HG03558 (cell line): ENCODE measurements around the gene P2RX7.

Source experiments
- ATAC-seq: cut with Tn5 transposase; IDR thresholded peaks from one replicate; pipeline ENCODE4 v1.9.1; 2021; ENCODE audit warnings: moderate number of reproducible peaks; ENCODE audit not compliant: unreplicated experiment; ENCODE audit errors: extremely low read depth

Gene P2RX7

DNA sequence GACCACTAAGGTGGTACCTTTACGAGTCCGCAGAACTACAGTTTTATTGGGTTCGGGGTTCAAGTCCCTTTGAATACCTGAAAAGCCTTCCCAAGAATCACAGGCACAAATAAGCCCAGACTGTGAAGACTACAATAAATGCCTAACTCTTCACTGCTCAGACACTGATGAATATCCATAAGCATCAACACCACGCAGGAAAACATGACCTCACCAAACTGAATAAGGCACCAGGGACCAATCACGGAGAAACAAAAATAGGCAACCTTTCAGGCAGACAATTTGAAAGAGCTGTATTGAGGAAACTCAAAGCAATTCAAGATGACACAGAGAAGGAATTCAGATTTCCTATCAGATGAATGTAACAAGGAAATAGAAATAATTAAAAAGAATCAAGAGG lies 24.2 kb upstream of the P2RX7 start:
- ATAC-seq, result no peak

DNA sequence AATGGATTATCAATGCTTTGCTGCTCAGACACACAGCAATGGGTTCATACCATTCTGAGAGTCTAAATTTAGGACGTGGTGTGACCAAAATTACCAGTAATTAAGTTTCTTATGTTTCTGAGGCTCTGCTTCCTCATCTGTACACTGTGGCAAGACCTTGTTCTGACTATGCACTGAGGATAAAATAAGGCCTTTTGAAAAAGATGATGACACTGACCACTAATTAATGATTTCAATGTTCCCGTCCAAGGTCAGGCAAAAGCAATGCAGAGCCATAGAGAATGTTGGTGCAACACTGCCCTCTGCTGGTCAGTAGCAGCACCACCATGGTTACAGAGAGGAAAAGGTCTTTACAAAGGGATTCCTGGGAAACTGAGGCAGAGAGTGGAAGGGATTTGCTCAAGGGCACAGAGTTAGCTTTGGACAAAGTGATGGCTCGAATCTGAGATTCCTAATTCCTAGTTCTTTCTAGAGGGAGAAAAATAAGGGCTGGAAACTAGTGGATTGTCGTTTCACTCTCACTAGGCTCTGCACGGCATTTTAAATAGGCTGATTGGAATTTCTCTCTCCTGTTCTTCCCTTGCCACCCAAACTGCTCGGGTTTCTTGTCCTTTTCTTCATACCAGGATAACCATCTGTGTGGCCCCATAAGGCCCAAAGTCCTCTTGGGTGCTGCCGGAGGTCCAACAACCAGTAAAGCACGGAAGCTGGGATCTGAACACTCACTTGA lies 22.3 kb upstream of the P2RX7 start:
- no peak for ATAC-seq

DNA sequence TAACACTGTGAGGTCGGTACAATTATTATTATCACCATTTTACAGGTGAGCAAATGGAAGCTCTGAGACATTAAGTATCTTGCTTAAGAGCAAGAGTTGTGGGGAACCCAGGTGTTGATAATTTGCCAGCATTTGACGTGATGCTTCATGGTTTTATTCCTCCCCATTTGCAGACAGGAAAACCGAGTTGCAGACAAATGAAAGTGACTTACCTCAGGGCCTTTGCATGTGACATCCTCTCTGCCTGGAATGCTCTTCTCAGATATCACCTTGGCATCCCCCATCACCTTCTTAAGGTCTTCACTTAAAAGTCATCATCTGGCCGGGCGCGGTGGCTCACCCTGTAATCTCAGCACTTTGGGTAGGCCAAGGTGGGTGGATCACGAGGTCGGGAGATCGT lies 21.0 kb upstream of the P2RX7 start:
- ATAC-seq, result no peak

DNA sequence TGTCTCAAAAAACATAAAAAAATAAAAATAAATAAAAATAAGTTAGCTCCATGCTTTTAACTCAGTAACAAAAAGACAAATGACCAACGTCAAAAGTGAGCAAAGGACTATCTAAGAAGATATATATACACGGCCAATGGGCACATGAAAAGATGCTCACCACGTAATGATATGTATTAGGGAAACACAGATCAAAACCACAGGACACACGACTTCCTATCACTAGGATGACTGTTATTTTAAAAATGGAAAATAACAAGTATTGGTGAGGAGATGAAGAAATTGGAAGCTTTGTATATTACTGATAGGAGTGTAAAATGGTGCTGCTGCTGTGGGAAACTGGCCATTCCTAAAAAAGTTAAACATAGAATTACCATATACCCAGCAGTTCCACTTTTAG lies 20.2 kb upstream of the P2RX7 start:
- no peak for ATAC-seq

DNA sequence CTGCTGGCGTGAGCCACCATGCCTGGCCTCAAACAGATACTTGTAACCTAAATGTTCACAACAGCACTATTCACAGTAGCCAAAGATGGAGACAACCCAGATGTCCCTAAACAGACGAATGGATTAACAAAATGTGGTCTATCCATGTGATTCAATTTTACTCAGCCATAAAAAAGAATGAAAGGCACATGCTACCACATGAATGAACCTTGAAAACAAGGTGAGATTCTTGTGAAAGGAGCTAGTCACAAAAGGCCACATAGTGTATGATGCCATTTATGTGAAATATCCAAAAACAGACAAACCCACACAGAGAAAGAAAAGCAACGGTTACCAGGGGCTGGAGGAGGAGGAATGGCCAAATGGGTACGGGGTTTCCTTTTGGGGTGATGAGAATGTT lies 19.6 kb upstream of the P2RX7 start:
- ATAC-seq, result no peak

DNA sequence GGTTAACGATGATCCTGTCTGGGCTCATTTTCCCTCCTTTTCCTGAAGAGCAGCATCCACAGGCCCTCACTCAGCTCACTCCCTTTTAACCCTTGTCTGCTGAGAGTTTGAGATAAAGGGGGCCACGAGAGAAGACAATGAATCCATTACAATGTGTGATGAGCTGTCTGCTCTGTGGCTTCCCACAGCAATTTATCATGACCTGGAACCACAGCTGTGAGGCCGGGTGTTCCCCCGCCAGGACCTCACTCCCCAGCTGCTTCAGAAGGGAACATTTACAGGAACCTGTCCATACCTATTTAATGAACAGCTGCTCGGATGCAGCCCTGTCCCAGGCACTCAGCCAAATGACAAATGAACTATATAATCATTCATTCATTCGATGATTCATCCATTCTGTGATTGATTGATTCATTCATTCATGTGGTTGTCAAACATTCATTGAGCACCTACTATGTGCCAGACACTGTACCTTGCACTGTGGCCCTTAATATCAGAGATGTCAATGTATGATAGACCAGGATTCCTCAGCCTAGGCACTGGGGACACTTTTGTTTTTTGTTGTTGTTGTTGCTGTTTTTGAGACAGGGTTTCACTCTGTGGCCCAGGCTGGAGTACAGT lies 18.5 kb upstream of the P2RX7 start:
- no peak for ATAC-seq

DNA sequence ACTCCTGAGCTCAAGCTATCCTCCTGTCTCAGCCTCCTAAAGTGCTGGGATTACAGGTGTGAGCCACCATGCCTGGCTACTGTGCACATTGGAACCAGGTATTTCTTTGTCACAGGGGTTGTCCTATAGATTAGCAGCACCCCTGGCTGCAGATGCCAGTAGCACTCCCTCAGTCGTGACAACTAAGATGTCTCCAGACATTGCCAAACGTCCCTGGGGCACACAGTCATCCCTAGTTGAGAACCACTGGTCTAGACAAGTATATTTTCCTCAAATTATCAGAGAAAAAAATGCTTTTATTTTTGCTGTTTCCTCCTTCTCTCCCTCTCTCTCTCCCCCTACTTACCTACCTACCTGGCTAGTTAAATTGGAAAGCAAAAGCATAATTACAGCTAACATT lies 17.9 kb upstream of the P2RX7 start:
- ATAC-seq, result no peak

DNA sequence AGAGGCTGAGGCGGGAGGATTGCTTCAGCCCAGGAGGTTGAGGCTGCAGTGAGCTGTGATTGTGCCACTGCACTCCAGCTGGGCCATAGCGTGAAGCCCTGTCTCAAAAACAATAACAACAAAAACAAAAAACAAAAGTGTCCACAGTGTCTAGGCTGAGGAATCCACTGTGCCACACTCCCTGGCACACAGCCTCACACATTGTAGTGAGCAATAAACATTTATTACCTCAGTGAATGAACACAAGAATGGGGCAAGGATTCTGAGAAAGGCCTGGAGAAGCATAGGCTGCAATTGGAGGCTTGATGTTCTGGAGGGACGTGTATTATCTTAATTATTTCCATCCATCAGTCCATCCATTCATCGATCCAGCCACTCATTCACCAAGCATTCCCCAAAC lies 17.1 kb upstream of the P2RX7 start:
- ATAC-seq, result no peak

DNA sequence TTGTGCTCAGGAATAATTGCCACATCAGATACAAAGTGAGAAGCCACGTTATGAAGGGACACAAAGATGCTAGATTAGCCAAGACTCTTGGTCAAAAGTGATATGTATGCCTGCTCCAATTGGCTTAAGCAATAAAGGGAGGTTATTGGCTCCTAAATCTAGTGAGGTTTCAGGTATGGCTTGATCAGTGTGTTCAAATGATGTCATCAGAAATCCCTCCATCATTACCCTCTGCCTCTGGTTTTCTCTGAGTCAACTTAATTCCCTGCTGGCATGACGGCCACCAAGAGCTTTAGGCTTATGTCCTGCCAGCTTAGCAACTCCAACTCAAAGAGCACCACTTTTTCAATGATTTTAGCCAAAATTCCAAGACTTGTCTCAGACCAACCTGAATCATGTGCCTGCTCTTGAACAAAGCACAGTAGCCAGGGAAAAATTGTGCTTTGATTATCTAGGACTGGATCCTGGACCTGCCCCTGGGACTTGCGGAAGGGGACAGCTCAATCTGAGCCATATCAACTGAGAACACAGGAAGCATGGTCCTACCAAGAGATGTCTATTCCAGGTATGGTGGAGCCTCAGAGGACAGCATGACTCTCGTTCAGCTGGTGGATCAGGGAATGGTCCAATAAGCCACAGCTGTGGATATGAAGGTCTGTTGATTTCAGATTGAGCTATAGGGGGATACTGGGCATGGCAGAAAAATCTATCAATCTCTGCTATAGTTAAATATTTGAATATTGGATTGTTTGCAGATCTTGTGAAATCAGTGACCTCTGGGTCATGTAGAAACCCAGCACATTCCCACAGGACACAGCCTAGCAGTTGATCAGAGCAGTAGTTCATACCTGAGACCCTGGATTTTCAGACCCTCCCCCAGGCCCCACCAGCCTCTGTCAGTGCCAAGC lies 16.1 kb upstream of the P2RX7 start:
- ATAC-seq, result no peak

DNA sequence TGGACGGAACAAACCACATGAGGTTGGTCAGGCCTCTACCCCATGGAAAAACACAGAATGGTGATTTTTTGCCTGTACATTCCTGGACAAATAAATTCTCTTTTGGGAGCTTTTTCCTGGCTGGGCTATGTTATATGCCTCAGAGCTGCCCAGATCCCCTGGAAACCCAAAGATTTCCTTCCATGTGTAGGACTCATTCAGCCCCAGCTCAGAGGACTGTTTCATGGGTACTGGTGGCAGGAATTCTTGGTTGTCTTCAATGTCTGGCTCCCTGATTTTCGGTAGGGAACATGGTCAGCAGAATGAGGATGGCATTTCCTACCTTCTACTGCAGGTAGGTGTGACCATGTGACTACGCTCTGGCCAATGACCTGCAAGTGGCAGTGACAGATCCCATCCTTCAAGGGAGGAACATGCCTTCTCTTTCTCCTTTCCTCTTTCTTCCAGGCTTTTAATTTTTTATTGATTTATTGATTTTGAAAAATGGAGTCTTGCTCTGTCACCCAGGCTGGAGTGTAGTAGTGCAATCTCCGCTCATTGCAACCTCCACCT lies 15.4 kb upstream of the P2RX7 start:
- ATAC-seq, result no peak

DNA sequence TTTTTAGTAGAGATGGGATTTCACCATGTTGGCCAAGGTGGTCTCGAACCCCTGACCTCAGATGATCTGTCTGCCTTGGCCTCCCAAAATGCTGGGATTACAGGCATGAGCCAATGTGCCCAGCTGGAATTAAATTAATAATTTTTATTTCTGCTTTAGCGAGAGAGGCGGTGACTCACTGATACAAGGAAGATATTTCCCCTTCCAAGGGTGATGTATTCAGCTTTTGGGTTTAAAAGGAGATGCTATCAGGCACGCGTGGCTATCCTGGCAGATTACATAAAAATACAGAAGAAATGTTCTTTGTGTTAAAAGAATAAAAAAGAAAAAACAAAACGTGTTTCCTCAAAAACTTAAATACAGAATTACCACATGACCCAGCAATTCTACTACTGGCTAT lies 12.4 kb upstream of the P2RX7 start:
- ATAC-seq, result no peak

DNA sequence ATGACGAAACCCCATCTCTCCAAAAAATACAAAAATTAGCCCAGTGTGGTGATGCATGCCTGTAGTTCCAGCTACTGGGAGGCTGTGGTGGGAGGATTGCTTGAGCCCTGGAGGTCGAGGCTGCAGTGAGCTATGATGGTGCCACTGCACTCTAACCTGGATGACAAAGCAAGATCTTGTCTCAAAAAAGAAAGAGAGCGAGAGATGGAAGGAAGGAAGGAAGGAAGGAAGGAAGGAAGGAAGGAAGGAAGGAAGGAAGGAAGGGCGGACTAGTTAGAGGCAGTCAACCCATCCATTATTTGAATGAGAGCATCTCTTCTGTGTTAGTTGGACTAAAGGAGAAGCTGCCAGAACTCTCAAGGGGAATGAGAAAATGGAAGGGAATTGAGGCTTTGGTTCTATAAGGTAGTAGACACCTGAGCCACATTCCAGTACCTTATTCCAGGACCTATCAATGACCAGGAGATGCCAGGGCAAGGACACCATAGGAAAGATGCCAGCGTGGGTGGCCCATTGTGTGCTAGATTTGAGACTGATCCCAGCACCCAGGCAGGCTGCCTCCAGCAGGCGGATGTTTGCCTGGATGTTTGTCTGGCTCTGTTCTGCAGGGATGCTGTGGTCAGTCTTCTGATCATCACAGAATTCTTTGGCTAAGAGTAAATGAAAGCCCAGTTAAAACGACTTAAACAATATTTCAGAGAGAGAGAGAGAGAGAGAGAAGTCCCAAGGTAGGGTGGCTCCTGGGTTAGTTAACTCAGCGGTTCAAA lies 11.5 kb upstream of the P2RX7 start:
- ATAC-seq, result no peak

DNA sequence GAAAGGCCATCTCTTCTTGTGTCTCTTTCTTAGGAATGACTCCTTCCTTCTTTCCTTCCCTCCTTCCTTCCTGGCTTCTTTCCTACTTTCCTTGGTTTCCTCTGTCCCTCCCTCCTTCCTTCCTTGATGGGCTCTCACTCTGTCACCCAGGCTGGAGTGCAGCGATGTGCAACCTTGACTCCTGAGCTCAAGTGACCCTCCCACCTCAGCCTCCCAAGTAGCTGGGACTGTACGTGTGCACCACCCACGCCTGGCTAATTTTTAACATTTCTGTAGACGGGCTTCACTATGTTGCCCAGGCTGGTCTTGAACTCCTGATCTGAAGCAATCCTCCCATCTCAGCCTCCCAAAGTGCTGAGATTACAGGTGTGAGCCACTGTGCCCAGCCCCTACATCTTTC lies 10.9 kb upstream of the P2RX7 start:
- ATAC-seq, result no peak

DNA sequence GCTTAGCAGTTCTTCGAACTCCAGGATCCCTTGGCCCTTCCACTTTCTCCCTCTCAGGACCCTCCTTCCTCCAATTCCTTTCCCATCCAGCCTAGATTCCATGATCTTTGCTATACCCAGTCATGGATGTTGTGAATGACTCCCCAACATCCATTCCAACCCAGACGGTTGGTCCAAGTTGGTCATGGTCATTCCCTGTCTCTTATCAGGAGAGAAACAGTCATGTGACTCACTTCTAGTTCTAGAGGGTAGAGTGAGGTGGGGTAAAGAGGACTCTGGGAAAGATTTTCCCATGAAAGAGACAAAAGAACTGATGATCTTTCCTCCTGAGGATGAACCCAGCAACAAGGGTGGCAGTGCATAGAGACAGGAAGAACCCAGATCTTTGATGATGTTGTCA lies 9.2 kb upstream of the P2RX7 start:
- no peak for ATAC-seq

DNA sequence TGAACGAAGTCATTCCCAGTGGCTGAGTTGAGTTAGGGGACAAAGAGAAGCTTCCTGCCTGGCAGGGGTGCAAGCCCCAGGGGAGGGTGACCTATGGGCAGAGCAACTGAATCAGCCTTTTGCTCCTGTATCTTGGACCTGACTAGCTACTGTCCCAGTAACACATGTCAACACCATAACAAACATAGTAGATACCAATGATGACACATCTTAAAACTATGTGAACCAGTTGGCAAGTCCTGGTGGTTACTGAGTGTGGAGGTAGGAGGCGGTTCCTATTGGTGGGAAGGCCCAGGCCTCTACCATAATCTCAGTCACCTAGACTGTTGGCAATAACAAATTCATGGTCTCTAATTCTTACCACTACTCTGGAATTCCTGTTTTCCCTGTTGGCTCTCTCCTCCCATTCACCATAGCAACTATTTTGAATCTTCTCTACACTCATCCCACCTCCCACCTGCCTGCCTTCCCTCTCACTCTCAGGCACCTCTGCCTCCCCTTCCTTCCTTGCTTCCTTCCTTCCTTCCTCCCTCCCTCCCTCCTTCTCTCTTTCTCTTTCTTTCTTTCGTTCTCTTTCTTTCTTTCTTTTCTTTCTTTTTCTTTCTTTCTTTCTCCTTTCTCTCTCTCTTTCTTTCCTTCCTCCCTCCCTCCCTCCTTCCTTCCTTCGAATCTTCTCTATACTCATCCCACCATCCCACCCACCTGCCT lies 8.1 kb upstream of the P2RX7 start:
- ATAC-seq, result no peak

DNA sequence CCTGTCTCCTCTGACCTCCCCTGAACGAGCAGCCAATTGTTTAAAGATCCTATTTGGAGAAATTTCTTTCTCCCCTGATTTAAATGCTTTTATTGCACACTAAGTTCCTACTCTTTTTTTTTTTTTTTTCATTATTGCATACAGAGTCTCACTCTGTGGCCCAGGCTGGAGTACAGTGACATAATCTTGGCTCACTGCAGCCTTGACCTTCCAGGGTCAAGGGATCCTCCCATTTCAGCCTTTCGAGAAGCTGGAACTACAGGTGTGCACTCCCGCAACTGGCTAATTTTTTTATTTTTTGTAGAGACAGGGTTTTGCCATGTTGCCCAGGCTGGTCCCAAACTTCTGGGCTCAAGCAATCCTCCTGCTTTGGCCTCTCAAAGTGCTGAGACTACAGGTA lies 5.2 kb upstream of the P2RX7 start:
- no peak for ATAC-seq

DNA sequence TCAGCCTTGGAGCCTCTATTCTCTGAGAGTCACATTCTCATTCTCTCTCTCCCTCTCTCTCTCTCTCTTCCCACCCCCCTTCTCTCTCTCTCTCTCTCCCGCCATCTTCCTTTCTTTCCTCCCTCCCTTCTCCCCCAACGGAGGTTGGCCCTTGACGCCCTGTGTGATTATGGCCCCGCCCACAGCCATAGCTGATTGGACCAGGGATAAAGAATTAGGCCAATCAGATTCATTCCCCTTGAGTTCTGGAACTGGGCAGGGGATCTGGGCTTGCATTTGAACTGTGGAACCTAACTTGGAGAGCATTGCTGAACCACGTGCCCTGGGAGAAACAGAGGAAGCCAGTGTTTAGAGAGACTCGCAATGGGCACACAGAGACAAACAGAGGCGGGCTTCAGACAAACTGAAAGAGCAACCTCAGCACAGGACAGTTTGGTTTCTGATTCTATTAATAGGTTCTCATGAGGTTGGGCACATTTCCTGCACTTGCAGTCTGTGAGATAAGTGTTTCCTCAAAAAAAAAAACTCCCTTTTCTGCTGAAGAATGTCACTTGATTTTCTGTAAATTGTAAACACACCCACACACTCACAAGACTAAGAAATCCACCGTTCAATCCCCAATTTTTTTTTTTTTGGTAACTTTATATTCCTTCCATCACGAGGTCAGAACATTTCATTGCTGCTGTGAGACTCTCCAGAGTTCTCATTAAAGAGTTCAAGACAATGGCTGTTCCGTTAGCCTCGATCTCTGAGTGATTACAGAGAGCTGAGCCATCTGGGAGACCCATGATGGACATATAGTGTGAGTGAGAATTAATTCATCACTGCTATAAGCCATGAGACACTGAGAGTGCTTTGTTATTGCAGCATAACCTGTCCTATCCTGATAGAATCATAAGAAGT lies 3.5 kb upstream of the P2RX7 start:
- peak; percentile 49 for ATAC-seq

DNA sequence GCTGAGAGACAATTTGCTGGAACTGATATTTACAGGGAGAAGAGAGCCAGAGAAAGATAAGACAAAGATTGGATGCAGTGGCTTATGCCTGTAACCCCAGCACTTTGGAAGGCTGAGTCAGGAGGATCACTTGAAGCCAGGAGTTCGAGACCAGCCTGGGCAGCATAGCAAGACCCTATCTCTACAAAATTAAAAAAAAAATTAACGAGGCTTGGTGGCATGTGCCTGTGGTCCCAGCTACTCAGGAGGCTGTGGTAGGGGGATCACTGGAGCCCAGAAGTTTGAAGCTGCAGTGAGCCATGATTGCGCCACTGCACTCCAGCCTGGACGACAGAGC lies 2.9 kb upstream of the P2RX7 start:
- ATAC-seq, result no peak

DNA sequence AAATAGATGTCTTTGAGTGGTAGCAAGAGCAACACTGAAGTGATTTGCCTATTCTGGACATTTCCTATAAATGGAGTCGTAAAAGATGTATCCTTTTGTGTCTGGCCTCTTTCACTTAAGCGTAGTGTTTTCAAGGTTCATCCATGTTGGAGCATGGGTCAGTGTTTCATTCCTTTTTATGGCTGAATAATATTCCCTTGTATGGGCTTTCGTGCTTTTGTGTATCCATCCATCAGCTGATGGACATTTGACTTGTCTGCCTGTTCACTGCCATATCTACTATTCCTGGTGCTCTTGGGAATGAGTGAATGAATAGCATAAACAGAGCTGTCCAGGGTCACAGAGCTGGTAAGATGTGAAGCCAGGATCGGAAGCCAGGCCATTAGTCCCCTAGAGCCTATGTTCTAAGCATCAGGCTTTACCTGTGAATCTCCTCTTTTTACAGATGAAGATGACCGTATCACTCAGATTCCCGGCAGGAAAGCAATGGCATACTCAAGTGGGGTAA lies 1.8 kb upstream of the P2RX7 start:
- no peak for ATAC-seq
